Thoracic aorta (tissue), 2 donors: ENCODE results near the gene CLTB. TPM values are rescaled to one million over a fixed set of nuclear protein-coding genes. Genes with fewer than 3 reads are reported as not detected.

ENCODE experiments used
- ATAC-seq: fragments of 150-250 bp; one replicate; pipeline ENCODE4 v1.8.0; 2017; ENCODE audit warnings: low read depth; ENCODE audit not compliant: insufficient number of reproducible peaks, low FRiP score
- DNase-seq: peaks from one replicate; pipeline ENCODE4 v3.0.0-alpha.2; 2020; ENCODE audit warnings: low spot score
- H3K27ac ChIP-seq, 2 donors: fragments of 200-600 bp; sonication (generic); 1 replicate in 1 of 2; 2 replicates in 1 of 2; pipeline ENCODE4 v1.5.1; 2016; ENCODE audit warnings: mild to moderate bottlenecking in 2 of 2, moderate library complexity in 2 of 2
- H3K27me3 ChIP-seq: fragments of 200-600 bp; sonication (generic); replicated peaks from 2 replicates; pipeline ENCODE4 v1.6.0; 2016; ENCODE audit warnings: mild to moderate bottlenecking; ENCODE audit not compliant: insufficient read depth
- H3K36me3 ChIP-seq: fragments of 200-600 bp; sonication (generic); one replicate; pipeline ENCODE4 v1.5.1; 2016
- H3K4me1 ChIP-seq, 2 donors: fragments of 200-600 bp; sonication (generic); 1 replicate in 1 of 2; 2 replicates in 1 of 2; pipeline versions ENCODE4 v1.5.1 to v1.6.0; 2016; ENCODE audit warnings: low read depth in 2 of 2, mild to moderate bottlenecking in 1 of 2; ENCODE audit not compliant: control insufficient read depth in 1 of 2
- H3K4me3 ChIP-seq: fragments of 200-600 bp; sonication (generic); 2 replicates; pipeline ENCODE4 v1.5.1; 2016; ENCODE audit warnings: mild to moderate bottlenecking
- H3K9me3 ChIP-seq: fragments of 200-600 bp; sonication (generic); 2 replicates; pipeline ENCODE4 v1.5.1; 2016
- total RNA-seq, 2 donors: library from RNA; depleted of rRNA; stranded (reverse); fragments of >200 nt; gene quantifications; one replicate each; pipeline versions ENCODE4 v1.1.0 to v1.2.3, GENCODE V29; 2016
- TF ChIP-seq, protein P1 (sequence below): fragments of 200-600 bp; sonication (generic); IDR thresholded peaks from one replicate; pipeline ENCODE4 v1.5.1; 2019; ENCODE audit warnings: antibody characterized with exemption

CLTB gene
- total RNA-seq, 2 donors from 2014 or later = 155 to 192 TPM

- Histone ChIP-seq H3K9me3 (no peaks in the 10 kb centered on the region), H3K36me3 (peaks cover 26% of the 10 kb centered on the region), H3K27me3 (no peaks in the 10 kb centered on the region), H3K4me1 (peaks cover 0 to 2% of the 10 kb centered on the region in 2 donors), H3K27ac (no peak overlapping the region), H3K4me3 (no peak overlapping the region)
- ATAC-seq (no peak), DNase-seq (no peak)
- TF ChIP-seq, protein P1, sequence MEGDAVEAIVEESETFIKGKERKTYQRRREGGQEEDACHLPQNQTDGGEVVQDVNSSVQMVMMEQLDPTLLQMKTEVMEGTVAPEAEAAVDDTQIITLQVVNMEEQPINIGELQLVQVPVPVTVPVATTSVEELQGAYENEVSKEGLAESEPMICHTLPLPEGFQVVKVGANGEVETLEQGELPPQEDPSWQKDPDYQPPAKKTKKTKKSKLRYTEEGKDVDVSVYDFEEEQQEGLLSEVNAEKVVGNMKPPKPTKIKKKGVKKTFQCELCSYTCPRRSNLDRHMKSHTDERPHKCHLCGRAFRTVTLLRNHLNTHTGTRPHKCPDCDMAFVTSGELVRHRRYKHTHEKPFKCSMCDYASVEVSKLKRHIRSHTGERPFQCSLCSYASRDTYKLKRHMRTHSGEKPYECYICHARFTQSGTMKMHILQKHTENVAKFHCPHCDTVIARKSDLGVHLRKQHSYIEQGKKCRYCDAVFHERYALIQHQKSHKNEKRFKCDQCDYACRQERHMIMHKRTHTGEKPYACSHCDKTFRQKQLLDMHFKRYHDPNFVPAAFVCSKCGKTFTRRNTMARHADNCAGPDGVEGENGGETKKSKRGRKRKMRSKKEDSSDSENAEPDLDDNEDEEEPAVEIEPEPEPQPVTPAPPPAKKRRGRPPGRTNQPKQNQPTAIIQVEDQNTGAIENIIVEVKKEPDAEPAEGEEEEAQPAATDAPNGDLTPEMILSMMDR = no peak
Observed at GRCh38 chr5:176394881-176395675, 21.3 kb downstream of the CLTB start.

- Histone ChIP-seq H3K4me1 (peaks cover 4 to 8% of the 10 kb centered on the region in 2 donors), H3K27ac (no peak overlapping the region), H3K36me3 (peaks cover 26% of the 10 kb centered on the region), H3K9me3 (no peaks in the 10 kb centered on the region), H3K4me3 (no peak overlapping the region), H3K27me3 (no peaks in the 10 kb centered on the region)
- no peak for ATAC-seq
- TF ChIP-seq, protein P1 = no peak
- DNase-seq = no peak
Observed at GRCh38 chr5:176394096-176394495, 22.2 kb downstream of the CLTB start.

DNA sequence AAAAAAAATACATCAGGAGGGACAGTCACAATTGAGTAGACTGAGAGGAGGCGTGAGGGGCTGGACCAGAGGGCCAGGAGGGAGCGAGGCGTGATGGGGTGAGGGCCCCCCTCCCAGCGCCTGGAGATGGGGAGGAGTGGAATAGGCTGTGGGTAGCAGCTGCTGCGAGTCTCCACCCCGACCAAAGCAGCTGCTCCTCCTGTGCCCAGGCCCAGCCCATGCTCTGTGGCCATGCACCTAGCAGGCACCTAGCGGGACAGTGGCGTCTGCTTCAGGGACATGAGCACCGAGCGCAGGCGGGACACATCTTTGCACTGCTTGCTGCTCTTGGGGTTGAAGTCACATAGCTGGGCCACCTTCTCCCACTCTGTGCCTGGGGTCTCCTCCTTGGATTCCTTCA, 23.8 kb downstream of the CLTB start:
- TF ChIP-seq, protein P1 = no peak
- Histone ChIP-seq H3K36me3 (peaks cover 23% of the 10 kb centered on the region), H3K9me3 (no peaks in the 10 kb centered on the region), H3K27ac (no peak overlapping the region), H3K4me3 (no peak overlapping the region), H3K4me1 (peaks cover 7 to 14% of the 10 kb centered on the region in 2 donors), H3K27me3 (no peaks in the 10 kb centered on the region)
- no peak for DNase-seq
- ATAC-seq = no peak

- Histone ChIP-seq H3K9me3 (no peaks in the 10 kb centered on the region), H3K36me3 (peaks cover 22% of the 10 kb centered on the region), H3K27ac (no peak overlapping the region), H3K4me3 (no peak overlapping the region), H3K27me3 (no peaks in the 10 kb centered on the region), H3K4me1 (peaks cover 9 to 19% of the 10 kb centered on the region in 2 donors)
- DNase-seq (no peak), ATAC-seq (no peak)
- TF ChIP-seq, protein P1 = no peak
Observed at GRCh38 chr5:176391999-176392398, 24.3 kb downstream of the CLTB start.

DNA sequence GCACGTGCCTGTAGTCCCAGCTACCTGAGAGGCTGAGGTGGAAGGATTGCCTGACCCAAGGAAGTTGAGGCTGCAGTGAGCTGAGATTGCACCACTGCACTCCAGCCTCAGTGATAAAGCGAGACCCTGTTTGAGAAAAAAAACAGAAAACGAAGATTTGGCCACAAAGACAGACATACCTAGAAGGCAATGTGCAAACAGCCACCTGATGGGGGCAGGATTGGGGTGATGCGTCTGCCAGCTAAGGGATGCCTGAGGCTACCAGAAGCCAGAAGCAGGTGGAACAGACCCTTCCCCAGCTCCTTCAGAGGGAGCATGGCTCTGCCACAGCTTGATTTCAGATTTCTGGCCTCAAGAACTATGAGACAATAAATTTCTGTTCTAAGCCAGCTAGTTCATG, 24.9 kb downstream of the CLTB start:
- H3K27me3 ChIP-seq = no peaks in the 10 kb centered on the region
- no peak overlapping the region for H3K27ac ChIP-seq
- TF ChIP-seq, protein P1 = no peak
- no peak for ATAC-seq
- no peaks in the 10 kb centered on the region for H3K9me3 ChIP-seq
- peaks cover 22% of the 10 kb centered on the region for H3K36me3 ChIP-seq
- H3K4me3 ChIP-seq = no peak overlapping the region
- DNase-seq = no peak
- peaks cover 9 to 20% of the 10 kb centered on the region in 2 donors for H3K4me1 ChIP-seq
